HG03432 (cell line): Measurements from ENCODE around the gene LCE1C.

ENCODE experiments used
- ATAC-seq: cut with Tn5 transposase; IDR thresholded peaks from one replicate; pipeline ENCODE4 v1.9.1; 2021; ENCODE audit warnings: mild to moderate bottlenecking, moderate library complexity; ENCODE audit not compliant: unreplicated experiment

The LCE1C gene, protein sequence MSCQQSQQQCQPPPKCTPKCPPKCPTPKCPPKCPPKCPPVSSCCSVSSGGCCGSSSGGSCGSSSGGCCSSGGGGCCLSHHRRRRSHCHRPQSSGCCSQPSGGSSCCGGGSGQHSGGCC

GRCh38 chr1:152806576-152806975 lies at the start of gene LCE1C:
Gene LCE1C, minus strand, starts transcription at chr1:152806651. Its CDS starts 1,173 bp downstream, at chr1:152805478.
- ATAC-seq, result no peak

- ATAC-seq, result no peak
Measured at GRCh38 chr1:152855661-152856060, 49.2 kb upstream of the LCE1C start.

- no peak for ATAC-seq
Measured at GRCh38 chr1:152842556-152842955, 36.1 kb upstream of the LCE1C start, which contains the start of gene LCE6A. Gene LCE6A, plus strand, starts transcription at chr1:152842856. Its CDS starts 665 bp downstream, at chr1:152843521.

GRCh38 chr1:152836870-152837269 lies 30.4 kb upstream of the LCE1C start:
- ATAC-seq, result no peak

GRCh38 chr1:152827173-152827572 lies 20.7 kb upstream of the LCE1C start, which contains the start of gene LCE1A:
Gene LCE1A, plus strand, starts transcription at chr1:152827473. Its CDS starts 0 bp downstream, at chr1:152827473.
- no peak for ATAC-seq

GRCh38 chr1:152824964-152825363 lies 18.5 kb upstream of the LCE1C start:
- no peak for ATAC-seq

GRCh38 chr1:152823294-152823693 lies 16.8 kb upstream of the LCE1C start:
- no peak for ATAC-seq

DNA sequence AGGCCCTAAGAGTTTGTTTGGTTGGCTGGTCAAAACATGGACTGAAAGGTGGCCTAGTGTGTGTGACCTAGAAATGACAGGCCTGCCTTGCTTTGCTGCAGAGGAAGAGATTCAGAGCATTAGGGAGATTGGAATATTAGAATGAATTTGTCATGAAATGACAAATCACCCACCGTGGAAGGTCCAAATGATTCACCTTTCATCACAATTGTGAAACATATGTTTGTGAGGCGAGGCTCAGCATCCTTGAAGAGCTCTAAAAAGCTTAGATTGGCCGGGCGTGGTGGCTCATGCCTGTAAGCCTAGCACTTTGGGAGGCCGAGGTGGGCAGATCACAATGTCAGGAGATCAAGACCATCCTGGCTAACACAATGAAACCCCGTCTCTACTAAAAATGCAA lies 10.9 kb upstream of the LCE1C start:
- ATAC-seq, result no peak

DNA sequence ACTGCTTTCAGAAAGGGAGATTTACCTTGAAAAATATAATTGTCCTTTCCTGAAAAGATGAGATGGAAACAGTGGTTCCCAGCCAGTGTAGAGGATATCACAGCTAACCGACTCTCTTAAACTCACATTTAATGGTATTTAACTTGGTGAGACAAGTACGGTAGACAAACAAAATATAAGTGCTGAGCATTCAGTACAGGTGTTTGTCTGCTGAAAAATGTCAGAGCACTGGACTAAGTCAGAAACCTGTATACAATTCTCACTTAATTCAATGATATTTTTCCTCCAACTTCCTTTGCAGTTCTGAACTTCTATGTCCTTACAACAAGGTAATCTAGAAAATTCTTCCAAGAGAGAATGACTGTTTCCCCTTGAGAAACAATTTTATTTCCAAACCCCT lies 5.2 kb upstream of the LCE1C start, which contains the start of gene LCE1B:
TSS of gene LCE1B (plus strand) at position 301 of the 400 bp plus-strand sequence. CDS start 476 bp downstream, outside the sequence.
- no peak for ATAC-seq

GRCh38 chr1:152811050-152811449 lies 4.6 kb upstream of the LCE1C start:
- ATAC-seq, result no peak

- ATAC-seq, result no peak
Measured at GRCh38 chr1:152801333-152801732, 5.1 kb downstream of the LCE1C start.

DNA sequence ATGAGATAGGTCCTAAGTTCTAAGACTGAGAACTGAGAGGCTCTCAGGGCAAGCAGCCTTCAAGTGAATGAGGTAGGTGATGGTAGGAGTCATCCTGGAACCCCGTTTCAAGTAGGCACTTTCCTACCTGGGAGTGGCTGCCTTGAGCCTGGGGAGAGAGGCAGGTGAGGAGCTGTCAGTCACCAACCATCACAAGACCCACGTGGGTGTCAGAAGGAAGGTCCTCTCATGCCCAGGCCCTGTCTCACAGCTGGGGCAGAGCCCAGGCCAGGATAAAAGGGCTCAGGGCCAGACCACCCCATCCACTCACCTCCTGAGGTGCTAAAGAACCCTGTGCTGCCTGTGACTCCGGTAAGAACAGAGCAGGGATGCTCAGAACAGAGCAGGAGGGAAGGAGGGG lies 10.0 kb downstream of the LCE1C start, which contains the start of gene LCE1D:
TSS of gene LCE1D (plus strand) at position 301 of the 400 bp plus-strand sequence. CDS start 1,074 bp downstream, outside the sequence.
- ATAC-seq, result no peak

DNA sequence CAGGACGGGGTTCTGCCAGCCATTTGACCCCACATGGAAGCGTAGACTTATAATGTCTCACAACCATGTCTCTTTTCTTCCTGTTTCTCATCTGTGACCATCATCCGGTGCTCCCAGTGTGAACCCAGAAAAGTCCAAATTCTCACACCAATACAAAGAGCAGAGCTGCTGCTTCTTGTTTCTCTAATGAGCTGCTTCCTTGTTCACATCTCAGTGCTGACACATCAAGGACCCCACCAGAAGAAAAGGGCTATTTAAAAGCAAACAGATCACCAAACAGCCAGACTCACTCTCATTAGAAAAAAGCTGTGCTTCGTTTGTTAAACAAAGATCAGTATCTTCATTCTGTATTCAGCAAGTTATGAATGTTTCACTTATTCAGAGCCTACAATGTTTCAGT lies 10.8 kb downstream of the LCE1C start:
- no peak for ATAC-seq

GRCh38 chr1:152786077-152786476 lies 20.4 kb downstream of the LCE1C start, which contains the start of gene LCE1E:
Gene LCE1E, plus strand, starts transcription at chr1:152786257. Its CDS starts 1,043 bp downstream, at chr1:152787300.
- ATAC-seq, result no peak

- ATAC-seq, result no peak
Measured at GRCh38 chr1:152783095-152783494, 23.4 kb downstream of the LCE1C start.

DNA sequence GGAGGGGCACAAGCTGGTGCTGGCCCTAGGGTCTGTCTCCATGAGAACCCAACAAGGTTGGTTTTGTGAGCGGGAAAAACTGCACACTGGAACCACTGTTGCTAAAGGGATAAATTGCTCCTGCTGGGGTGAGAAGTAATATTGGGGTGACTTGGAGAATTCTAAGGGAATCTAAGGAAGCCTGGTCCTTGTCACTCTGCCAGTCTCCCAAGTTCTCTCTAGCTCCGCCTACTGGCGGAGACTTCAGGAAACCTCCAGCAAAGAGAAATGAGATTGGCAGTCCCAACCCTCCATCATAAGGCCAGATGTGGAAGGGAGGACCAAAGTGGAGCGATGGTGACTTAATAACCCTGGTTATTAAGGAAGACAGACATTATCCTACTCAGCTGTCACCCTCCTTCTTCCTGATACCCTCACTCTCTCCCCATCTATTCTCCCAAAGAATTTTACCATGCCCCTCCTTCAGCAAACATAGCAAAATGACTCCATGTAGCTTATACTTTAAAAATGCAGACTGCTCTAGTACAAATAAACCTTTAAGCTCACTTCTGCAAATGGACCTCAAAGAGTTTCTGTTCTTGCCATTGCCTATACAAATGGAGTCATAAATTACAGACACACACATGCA lies 28.8 kb downstream of the LCE1C start:
- ATAC-seq, result no peak

DNA sequence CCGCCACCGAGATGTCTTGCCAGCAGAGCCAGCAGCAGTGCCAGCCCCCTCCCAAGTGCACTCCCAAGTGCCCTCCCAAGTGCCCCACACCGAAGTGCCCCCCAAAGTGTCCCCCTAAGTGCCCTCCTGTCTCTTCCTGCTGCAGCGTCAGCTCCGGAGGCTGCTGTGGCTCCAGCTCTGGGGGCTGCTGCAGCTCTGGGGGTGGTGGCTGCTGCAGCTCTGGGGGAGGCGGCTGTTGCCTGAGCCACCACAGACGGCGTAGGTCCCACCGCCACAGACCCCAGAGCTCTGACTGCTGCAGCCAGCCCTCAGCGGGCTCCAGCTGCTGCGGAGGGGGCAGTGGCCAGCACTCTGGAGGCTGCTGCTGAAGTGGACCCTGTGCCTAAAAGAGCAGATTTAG lies 30.1 kb downstream of the LCE1C start:
- no peak for ATAC-seq

DNA sequence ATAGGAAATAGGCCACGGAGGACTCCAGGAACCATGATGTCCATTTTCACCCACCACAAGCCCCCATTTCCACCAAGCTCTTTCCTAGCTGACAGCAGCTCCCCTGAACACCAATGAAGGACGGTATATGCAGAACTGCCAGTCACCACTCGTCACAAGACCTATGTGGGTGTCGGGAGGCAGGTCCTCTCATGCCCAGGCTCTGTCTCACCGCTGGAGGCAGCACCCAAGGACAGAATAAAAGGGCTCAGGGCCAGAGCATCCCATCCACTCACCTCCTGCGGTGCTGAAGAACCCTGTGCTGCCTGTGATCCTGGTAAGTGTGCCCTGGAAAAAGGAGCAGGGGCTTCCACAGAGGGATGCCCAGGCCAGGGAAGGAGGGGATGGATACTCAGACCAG lies 31.6 kb downstream of the LCE1C start, which contains the start of gene LCE1F:
TSS of gene LCE1F (plus strand) at position 266 of the 400 bp plus-strand sequence. CDS start 1,232 bp downstream, outside the sequence.
- ATAC-seq, result no peak

DNA sequence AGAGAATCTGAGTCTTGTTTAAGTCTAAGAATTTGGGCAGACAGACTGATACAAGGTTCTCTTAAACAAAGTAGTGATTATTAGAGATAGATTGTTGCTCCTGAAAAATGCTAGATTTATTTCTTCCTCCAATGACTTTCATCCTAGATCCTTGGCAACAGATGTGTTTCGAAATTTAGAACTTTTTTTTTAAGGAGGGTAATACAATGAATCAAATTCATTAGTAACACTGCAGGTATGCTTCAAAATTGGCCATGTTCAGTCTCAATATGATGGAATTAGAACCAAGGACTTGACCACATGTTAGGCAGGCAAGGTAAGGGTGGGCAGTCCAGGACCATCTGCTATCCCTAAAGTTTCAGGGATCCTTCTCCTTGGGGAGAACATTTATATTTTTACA lies 36.0 kb downstream of the LCE1C start:
- no peak for ATAC-seq

DNA sequence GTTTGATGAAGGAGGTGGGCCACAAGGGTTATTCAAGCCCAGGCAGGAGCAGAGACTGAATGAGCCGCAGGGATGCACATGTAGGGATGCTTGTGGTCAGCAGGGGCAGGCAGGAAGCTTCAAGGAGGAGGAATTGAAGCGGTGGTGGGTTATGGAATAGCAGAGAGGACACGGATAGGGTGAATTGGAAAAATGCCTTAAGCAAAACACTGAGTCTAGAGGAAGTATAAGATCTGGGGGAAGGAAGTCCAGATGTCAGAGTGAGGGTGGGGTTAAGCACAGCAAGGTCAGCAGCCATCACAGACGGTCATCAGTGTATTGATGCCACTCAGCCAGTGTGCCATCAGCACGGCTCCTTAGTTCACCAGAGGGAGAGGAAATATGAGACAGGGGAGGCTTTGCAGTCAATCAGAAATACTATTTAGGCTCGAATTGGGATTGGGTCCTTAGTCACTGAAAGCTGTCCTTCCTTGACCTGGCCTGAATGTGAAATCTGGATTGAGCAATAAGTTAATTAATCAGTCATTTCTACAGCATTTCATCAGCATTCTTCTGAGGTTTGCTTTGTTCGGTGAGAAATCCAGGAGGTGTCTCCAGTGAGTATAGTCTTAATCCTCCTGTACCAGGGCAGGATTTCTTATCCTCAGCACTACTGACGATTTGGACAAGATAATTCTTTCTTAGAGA lies 37.5 kb downstream of the LCE1C start:
- no peak for ATAC-seq

- no peak for ATAC-seq
Measured at GRCh38 chr1:152761609-152762213, 44.7 kb downstream of the LCE1C start.
